ENCODE results near the gene RGS6. TPM values are rescaled to one million over a fixed set of nuclear protein-coding genes. Genes with fewer than 3 reads are reported as not detected.

RGS6 gene
- total and polyA plus RNA-seq, 9 donors, result 3.7 to 9.3 (median 6.2) TPM

- no CpG with 5 or more reads among the region's 1 CpG for WGBS (ENCODE audit: insufficient coverage)
- no peak overlapping the region for H3K4me3 ChIP-seq (ENCODE audit: low read length)
- no peak overlapping the region for H3K27ac ChIP-seq (ENCODE audit: low read length)
- peaks cover 3% of the 10 kb centered on the region for H3K4me1 ChIP-seq (ENCODE audit: control insufficient read depth, insufficient read depth, low read length)
- H3K9me3 ChIP-seq (replicated peaks; ENCODE audit: control insufficient read depth, low read depth, low read length), result no peaks in the 10 kb centered on the region
- H3K36me3 ChIP-seq (ENCODE audit: control insufficient read depth, insufficient read depth, low read length), result no peaks in the 10 kb centered on the region
- no peaks in the 10 kb centered on the region for H3K27me3 ChIP-seq (ENCODE audit: control insufficient read depth, insufficient read depth, low read length)
- no peak for DNase-seq
These were observed 128.7 kb downstream of the RGS6 start for GRCh38 chr14:72060917-72061316.

GRCh38 chr14:72061718-72062117, 129.5 kb downstream of the RGS6 start:
- Histone ChIP-seq H3K27me3 (ENCODE audit: control insufficient read depth, insufficient read depth, low read length) (no peaks in the 10 kb centered on the region), H3K27ac (ENCODE audit: low read length) (no peak overlapping the region), H3K9me3 (replicated peaks; ENCODE audit: control insufficient read depth, low read depth, low read length) (no peaks in the 10 kb centered on the region), H3K4me1 (ENCODE audit: control insufficient read depth, insufficient read depth, low read length) (peaks cover 3% of the 10 kb centered on the region), H3K4me3 (ENCODE audit: low read length) (no peak overlapping the region), H3K36me3 (ENCODE audit: control insufficient read depth, insufficient read depth, low read length) (no peaks in the 10 kb centered on the region)
- no CpG with 5 or more reads among the region's 1 CpG for WGBS (ENCODE audit: insufficient coverage)
- DNase-seq, result no peak

- DNase-seq, result no peak
- Histone ChIP-seq H3K36me3 (ENCODE audit: control insufficient read depth, insufficient read depth, low read length) (no peaks in the 10 kb centered on the region), H3K4me1 (ENCODE audit: control insufficient read depth, insufficient read depth, low read length) (no peaks in the 10 kb centered on the region), H3K27ac (ENCODE audit: low read length) (no peak overlapping the region), H3K4me3 (ENCODE audit: low read length) (no peak overlapping the region), H3K9me3 (replicated peaks; ENCODE audit: control insufficient read depth, low read depth, low read length) (no peaks in the 10 kb centered on the region), H3K27me3 (ENCODE audit: control insufficient read depth, insufficient read depth, low read length) (no peaks in the 10 kb centered on the region)
- WGBS (ENCODE audit: insufficient coverage), result 78% methylated on average over 4 of the region's 4 CpGs
These were observed 131.6 kb downstream of the RGS6 start for GRCh38 chr14:72063761-72064282.

- no peaks in the 10 kb centered on the region for H3K36me3 ChIP-seq (ENCODE audit: control insufficient read depth, insufficient read depth, low read length)
- no peak for DNase-seq
- whole genome bisulfite sequencing (ENCODE audit: insufficient coverage), result no CpG with 5 or more reads among the region's 4 CpGs
- H3K9me3 ChIP-seq (replicated peaks; ENCODE audit: control insufficient read depth, low read depth, low read length), result no peaks in the 10 kb centered on the region
- no peak overlapping the region for H3K27ac ChIP-seq (ENCODE audit: low read length)
- H3K4me1 ChIP-seq (ENCODE audit: control insufficient read depth, insufficient read depth, low read length), result no peaks in the 10 kb centered on the region
- no peaks in the 10 kb centered on the region for H3K27me3 ChIP-seq (ENCODE audit: control insufficient read depth, insufficient read depth, low read length)
- no peak overlapping the region for H3K4me3 ChIP-seq (ENCODE audit: low read length)
These were observed 132.3 kb downstream of the RGS6 start for GRCh38 chr14:72064501-72064900.

GRCh38 chr14:72070458-72070857, 138.2 kb downstream of the RGS6 start:
- no peak for DNase-seq
- no peaks in the 10 kb centered on the region for H3K9me3 ChIP-seq (replicated peaks; ENCODE audit: control insufficient read depth, low read depth, low read length)
- no CpG with 5 or more reads among the region's 1 CpG for WGBS (ENCODE audit: insufficient coverage)
- no peak overlapping the region for H3K27ac ChIP-seq (ENCODE audit: low read length)
- no peaks in the 10 kb centered on the region for H3K36me3 ChIP-seq (ENCODE audit: control insufficient read depth, insufficient read depth, low read length)
- no peaks in the 10 kb centered on the region for H3K27me3 ChIP-seq (ENCODE audit: control insufficient read depth, insufficient read depth, low read length)
- no peak overlapping the region for H3K4me3 ChIP-seq (ENCODE audit: low read length)
- H3K4me1 ChIP-seq (ENCODE audit: control insufficient read depth, insufficient read depth, low read length), result no peaks in the 10 kb centered on the region

- Histone ChIP-seq H3K4me3 (ENCODE audit: low read length) (no peak overlapping the region), H3K27ac (ENCODE audit: low read length) (no peak overlapping the region), H3K9me3 (replicated peaks; ENCODE audit: control insufficient read depth, low read depth, low read length) (no peaks in the 10 kb centered on the region), H3K4me1 (ENCODE audit: control insufficient read depth, insufficient read depth, low read length) (no peaks in the 10 kb centered on the region), H3K27me3 (ENCODE audit: control insufficient read depth, insufficient read depth, low read length) (no peaks in the 10 kb centered on the region), H3K36me3 (ENCODE audit: control insufficient read depth, insufficient read depth, low read length) (no peaks in the 10 kb centered on the region)
- no peak for DNase-seq
- WGBS (ENCODE audit: insufficient coverage), result 72% methylated on average over 8 of the region's 9 CpGs
These were observed 143.6 kb downstream of the RGS6 start for GRCh38 chr14:72075649-72076334.

- no peaks in the 10 kb centered on the region for H3K36me3 ChIP-seq (ENCODE audit: control insufficient read depth, insufficient read depth, low read length)
- no peaks in the 10 kb centered on the region for H3K4me1 ChIP-seq (ENCODE audit: control insufficient read depth, insufficient read depth, low read length)
- no peak overlapping the region for H3K4me3 ChIP-seq (ENCODE audit: low read length)
- H3K9me3 ChIP-seq (replicated peaks; ENCODE audit: control insufficient read depth, low read depth, low read length), result no peaks in the 10 kb centered on the region
- no peaks in the 10 kb centered on the region for H3K27me3 ChIP-seq (ENCODE audit: control insufficient read depth, insufficient read depth, low read length)
- H3K27ac ChIP-seq (ENCODE audit: low read length), result no peak overlapping the region
- no peak for DNase-seq
- no CpG with 5 or more reads among the region's 1 CpG for WGBS (ENCODE audit: insufficient coverage)
These were observed 148.9 kb downstream of the RGS6 start for GRCh38 chr14:72081137-72081536.

- Histone ChIP-seq H3K9me3 (replicated peaks; ENCODE audit: control insufficient read depth, low read depth, low read length) (no peaks in the 10 kb centered on the region), H3K36me3 (ENCODE audit: control insufficient read depth, insufficient read depth, low read length) (no peaks in the 10 kb centered on the region), H3K27me3 (ENCODE audit: control insufficient read depth, insufficient read depth, low read length) (no peaks in the 10 kb centered on the region), H3K4me1 (ENCODE audit: control insufficient read depth, insufficient read depth, low read length) (no peaks in the 10 kb centered on the region), H3K27ac (ENCODE audit: low read length) (no peak overlapping the region), H3K4me3 (ENCODE audit: low read length) (no peak overlapping the region)
- 91% methylated on average over 3 of the region's 8 CpGs for WGBS (ENCODE audit: insufficient coverage)
- DNase-seq, result no peak
These were observed 152.7 kb downstream of the RGS6 start for GRCh38 chr14:72084935-72085334.

GRCh38 chr14:72089625-72090024, 157.4 kb downstream of the RGS6 start:
- H3K27me3 ChIP-seq (ENCODE audit: control insufficient read depth, insufficient read depth, low read length), result no peaks in the 10 kb centered on the region
- DNase-seq, result no peak
- no peaks in the 10 kb centered on the region for H3K4me1 ChIP-seq (ENCODE audit: control insufficient read depth, insufficient read depth, low read length)
- no peaks in the 10 kb centered on the region for H3K36me3 ChIP-seq (ENCODE audit: control insufficient read depth, insufficient read depth, low read length)
- H3K4me3 ChIP-seq (ENCODE audit: low read length), result no peak overlapping the region
- WGBS (ENCODE audit: insufficient coverage), result no CpG with 5 or more reads among the region's 4 CpGs
- no peak overlapping the region for H3K27ac ChIP-seq (ENCODE audit: low read length)
- no peaks in the 10 kb centered on the region for H3K9me3 ChIP-seq (replicated peaks; ENCODE audit: control insufficient read depth, low read depth, low read length)

- no peak overlapping the region for H3K27ac ChIP-seq (ENCODE audit: low read length)
- H3K4me3 ChIP-seq (ENCODE audit: low read length), result no peak overlapping the region
- H3K4me1 ChIP-seq (ENCODE audit: control insufficient read depth, insufficient read depth, low read length), result peaks cover 4% of the 10 kb centered on the region
- WGBS (ENCODE audit: insufficient coverage), result 90% methylated on average over 3 of the region's 6 CpGs
- H3K36me3 ChIP-seq (ENCODE audit: control insufficient read depth, insufficient read depth, low read length), result no peaks in the 10 kb centered on the region
- DNase-seq, result no peak
- H3K27me3 ChIP-seq (ENCODE audit: control insufficient read depth, insufficient read depth, low read length), result no peaks in the 10 kb centered on the region
- peaks cover 2% of the 10 kb centered on the region for H3K9me3 ChIP-seq (replicated peaks; ENCODE audit: control insufficient read depth, low read depth, low read length)
These were observed 162.8 kb downstream of the RGS6 start for GRCh38 chr14:72094844-72095582.
